C1 segment of cervical spinal cord (tissue), 14 donors: ENCODE measurements around the gene BAHCC1.
A peak's percentile ranks its signal among the peaks of the same experiment; 100 is the strongest.

Source experiments
- DNase-seq, 14 donors: peaks; one replicate each; lab custom pipeline; 2025; lab: John Stamatoyannopoulos, UW

Gene BAHCC1

GRCh38 chr17:81386141-81386645 lies 9.1 kb upstream of the BAHCC1 start:
- peak in 1 of 14 donors; percentile 59 for DNase-seq

DNA sequence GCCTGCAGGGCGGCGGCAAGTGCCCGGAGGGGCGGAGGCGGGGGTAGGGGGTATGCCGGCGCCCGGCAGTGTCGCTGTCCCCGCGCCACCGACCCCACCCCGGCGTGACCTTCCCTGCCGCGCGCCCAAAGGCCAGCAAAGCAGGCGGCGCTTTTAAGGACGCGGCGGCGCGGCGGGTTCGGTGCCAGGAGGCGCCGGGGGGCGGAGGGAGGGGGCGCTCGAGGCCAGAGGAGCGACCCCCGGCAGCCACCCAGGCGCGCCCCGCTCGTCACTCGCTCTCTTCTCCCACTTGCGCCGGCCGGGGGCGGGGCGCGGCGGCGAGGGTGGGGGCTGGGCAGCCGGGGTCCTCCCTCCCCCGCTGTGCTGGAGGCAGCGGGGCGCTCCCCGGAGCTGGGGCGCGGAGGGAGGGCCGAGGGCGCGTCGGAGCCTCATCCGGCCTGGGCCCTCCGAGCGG lies 8.6 kb upstream of the BAHCC1 start:
- DNase-seq, result peak in 11 of 14 donors; percentile 41 to 83 (median 60)

DNA sequence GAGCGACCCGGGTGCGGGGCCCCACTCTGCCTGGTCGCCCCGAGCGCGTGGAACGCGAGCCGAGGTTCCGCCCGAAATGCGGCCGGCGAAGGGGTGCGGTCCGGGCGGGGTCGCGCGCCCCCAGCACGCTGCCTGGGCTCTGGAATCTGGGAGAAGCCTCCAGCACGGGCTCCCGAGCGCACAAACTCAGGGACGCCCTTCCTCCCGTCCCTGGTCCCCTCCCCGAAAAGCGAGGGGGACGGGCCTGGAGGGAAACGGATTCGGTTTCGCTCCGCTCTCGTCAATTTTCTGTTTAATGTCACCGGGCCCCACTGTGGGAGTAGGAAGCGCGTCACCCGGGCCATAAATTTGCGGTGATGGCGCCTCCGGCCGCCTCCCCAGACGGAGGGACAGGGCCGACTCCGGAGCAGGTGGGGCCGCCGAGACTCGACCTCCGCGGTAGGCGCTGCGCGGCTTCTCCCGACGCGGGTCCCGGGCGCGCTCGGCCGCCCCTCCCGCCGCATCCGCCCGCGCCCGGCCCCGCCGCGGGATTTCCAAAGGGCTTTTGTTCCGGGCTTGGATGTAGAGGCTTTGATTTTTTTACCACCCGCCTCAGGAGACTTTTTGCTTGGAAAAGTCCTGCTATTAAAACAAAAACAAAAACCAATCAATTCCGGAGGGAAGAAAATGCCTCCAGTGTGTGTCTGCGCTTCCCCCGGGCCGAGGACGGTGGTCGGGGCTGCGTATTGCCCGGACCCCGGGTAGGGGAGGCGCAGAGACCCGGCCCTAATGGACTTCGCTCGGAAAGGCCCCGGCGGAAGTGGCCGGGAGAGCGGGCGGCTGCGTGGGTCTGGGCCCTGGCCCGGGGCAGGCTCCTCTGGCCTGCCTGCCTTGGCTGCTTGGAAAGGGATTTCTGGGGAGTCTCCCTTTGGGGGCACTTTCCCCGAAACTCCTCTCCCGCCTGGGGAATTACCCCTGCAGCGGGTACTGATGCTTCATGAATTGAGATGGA lies 7.9 kb upstream of the BAHCC1 start:
- peak in 8 of 14 donors; percentile 42 to 78 (median 56) for DNase-seq

GRCh38 chr17:81388091-81388611 lies 7.1 kb upstream of the BAHCC1 start:
- DNase-seq, result peak in 2 of 14 donors; percentile 36 to 39

DNA sequence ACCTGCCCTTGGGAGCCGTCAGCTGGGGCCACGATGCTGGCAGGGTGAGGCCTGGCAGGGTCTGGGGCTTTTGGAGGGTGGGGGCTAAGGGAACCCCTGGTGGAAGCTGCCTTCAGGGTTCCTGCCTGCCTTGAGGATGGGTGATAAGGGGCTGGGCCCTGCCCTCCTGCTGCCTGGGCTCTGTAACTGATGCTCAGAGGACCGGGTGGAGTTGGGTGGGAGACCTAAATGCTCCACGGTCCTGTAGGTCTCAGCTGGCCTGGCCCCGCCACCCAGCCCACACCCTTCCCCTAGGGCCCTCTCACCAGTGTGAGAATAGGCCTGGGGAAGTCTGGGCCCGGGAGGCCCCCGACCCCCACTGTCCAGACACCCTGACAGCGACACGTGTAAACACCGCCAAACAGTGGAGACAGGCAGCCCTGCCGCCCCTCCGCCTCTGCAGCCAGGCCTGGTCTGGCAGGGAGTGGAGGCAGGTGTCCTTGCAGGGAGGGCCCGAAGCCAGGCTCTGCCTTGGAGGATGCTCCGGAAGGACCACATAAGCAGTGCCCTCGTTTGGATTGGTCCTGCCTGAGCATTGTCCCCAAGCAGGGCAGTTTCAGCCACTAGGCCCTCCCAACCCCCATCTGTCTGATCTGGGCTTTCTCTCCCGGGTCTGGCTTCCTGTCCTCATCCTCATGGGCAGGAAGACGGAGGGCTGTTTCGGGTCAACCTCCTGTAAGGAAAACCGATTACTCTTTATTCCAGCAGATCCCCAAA lies 6.5 kb upstream of the BAHCC1 start:
- DNase-seq, result peak in 11 of 14 donors; percentile 28 to 95 (median 62)

DNA sequence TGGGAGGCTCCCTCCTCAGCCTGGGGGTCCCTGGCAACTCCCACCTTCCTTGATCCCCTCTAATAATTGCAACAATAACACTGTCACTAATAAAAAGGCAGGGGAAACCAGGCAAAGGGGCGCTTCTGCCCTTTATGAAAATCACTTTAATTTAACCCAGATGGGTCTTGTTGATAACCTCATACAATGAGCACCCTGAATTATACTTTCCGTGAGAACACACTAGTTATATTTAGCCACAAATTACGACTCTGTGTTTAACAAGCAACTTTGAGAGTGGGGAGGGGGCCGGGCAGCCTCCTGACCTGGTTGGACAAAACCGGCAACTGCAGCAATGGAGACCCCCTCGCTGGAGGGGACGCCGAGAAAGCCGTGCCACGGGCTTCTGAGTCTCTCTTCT lies 5.7 kb upstream of the BAHCC1 start:
- DNase-seq, result no peak

DNA sequence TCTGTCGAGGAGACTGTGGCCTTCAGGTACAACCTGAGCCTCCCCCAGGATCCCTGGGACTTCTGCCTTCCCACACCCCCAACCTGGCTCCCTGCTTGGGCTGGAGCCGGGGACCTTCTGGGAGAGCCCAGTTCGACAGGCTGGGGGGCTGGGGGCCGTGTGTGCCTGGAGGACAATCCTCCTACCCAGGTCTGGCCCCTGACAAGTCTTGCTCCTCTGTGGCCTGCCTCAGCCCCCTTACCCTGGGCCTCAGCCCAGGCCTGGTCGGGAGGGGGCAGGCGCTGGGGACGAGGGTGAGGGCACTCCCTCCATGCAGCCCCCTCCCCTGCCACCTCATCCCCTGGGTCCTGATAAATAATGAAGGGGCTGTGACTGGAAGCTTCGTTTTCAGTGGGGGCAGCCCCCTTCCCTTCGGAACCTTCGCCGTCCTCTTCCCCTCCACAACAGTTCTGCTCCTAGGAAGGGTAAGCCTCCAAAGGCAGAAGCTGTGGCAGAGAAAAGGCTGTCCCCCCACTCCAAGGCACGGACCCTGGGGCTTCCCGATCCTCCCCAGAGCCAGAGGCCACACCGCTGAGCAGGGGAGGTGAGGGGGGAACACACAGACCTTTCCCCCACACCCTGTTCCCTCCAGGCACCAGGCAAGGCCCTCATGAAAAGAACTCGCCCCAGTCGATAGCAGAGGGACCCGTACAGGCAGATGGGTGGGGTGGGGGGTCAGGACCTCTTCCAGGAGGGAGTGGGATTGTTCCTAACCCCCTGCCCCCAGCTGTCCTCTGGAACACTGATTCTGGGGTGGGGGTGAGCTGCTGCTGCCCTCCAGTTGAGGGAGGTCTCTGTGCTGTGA lies 5.0 kb upstream of the BAHCC1 start:
- no peak for DNase-seq

- DNase-seq, result no peak
These were observed 4.4 kb upstream of the BAHCC1 start for GRCh38 chr17:81390873-81391255.

DNA sequence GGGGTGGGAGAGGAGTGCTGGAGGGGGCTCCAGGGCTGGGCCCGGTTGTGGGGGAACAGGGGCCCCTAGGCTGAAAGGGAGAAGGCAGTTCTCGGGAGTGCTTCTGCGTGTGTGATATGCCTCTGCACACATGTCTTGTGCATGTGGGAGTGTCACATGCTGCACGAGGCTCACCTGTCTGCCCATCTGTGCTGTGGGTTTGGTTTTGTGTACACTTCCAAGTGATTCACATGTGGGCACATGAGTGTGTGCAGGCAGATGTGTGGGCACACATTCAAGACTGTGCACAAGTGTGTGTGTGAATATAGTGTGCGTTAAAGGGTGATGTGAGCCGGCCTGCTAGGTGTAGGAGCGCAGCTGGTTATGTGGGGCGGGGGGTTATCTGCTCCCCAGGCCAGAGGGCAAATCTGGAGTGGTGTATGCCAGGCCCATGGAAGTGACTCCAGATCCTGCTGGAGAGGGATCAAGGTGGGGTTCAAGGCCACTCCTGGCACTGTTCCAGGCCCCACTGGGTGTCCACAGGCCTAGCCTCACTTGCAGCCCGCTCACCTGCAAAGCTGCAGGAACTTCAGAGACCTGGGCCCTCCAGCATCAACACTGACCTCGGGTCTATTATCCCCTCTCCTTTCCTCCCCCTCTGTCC lies 3.8 kb upstream of the BAHCC1 start:
- DNase-seq, result no peak

GRCh38 chr17:81391936-81392908 lies 3.0 kb upstream of the BAHCC1 start:
- peak in 5 of 14 donors; percentile 28 to 68 (median 55) for DNase-seq

DNA sequence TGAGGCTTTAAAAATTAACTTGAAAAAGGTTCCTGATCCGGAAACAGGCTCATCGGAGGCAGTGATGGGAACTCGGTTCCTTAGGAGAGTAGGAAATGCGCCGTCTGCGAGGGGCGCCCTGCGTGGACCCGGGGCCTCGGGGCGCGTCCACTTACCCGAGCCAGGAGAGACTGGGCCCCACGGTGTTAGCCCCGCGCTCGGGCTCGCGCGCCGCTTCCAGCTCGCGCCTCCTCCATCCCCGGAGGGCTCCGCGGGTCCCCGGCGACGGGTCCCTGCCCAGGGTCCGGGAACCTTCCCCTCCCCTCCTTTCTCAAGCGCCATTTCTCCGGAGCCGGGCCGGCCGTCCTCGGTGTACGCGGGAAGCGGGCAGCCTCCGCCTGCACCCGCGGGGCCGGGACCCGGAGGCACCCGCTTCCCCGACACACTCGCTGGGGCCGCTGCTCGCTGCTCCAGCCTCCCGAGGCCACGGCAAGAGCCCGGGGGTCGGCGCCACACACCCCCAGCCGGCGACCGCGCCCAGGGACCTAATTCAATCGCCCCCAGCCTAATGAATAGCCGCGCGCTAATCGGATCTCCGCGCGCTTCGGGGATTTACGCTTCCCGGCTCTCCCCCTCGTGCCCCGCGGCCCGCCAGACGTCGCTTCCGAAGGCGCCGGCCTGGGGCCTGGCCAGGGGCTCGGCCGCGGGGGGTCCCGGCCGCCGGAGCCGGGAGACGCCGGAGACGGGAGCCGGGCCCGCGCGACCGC lies 2.2 kb upstream of the BAHCC1 start:
- DNase-seq, result peak in 5 of 14 donors; percentile 31 to 75 (median 42)

DNA sequence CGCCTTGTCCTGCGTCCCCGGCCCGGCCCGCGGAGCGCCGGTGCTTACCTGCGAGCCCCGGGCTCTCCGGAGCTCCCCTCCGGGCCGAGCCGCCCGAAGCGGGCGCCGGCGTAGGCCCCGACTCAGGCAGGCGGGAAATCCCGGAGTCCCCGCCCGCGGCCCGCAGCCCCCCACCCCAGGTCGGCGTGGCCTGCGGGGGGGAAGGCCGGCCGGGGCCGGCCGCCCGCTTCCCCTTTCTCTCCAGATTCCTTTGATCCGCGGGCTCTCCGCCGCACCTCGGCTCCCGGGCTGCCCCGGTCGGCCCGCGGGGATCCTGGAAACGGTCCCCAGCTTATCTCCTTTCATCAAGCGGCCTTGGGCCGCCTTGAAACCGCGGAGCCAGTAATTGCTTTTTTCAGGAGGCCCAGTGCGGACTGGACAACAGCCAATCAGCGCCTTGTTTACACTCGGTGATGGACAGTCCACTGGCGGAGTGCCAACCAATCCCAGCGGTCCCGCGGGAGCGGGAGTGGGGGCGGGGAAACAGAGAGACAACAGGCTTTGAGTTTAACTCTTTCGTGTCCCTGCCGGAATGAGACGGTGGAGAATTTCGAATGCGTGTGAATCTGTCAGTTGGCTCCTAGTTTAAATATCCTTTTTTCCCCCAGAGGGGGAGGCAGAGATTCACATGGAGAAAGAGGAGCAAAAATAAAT lies 1.4 kb upstream of the BAHCC1 start:
- peak; percentile 83 to 100 (median 98) for DNase-seq

- no peak for DNase-seq
These were observed 808 bp upstream of the BAHCC1 start for GRCh38 chr17:81394377-81394920.

- DNase-seq, result peak in 2 of 14 donors; percentile 55 to 58
These were observed 482 bp downstream of the BAHCC1 start for GRCh38 chr17:81395600-81396277.

- peak in 2 of 14 donors; percentile 68 to 79 for DNase-seq
These were observed 1.0 kb downstream of the BAHCC1 start for GRCh38 chr17:81396278-81396721.

DNA sequence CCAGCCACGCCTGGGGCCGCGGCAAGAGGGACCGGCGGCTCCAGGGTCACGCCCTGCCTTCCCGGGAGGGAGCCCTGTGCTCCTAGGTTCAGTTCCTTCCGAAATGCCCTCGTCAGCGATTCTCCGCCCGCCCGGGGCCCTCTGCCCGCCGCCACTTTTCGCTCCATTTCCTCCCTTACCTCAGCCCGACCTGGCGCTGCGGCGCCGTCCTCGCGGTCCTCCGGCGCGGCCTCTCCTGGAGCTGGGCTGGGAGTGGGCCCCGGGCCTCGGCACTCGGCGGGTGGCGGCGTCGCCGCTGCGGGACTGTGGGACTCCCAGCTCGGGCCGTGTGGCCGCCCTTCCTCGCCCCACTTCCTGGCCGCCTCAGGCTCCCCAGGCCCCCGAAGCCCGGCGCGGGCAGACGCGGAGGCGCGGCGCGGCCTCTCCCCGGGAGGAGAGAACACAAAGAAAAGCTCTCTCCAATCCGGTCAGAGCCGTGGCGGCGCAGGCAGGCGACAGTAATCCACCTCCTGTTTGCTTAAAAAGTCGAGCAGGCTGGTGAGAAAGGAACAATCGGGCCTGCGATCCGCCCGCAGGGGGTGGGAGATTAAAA lies 1.6 kb downstream of the BAHCC1 start:
- DNase-seq, result peak in 10 of 14 donors; percentile 26 to 81 (median 56)
